PC-3 (cell line): ENCODE data around the gene SYCP3. TPM values are rescaled to one million over a fixed set of nuclear protein-coding genes. Genes with fewer than 3 reads are reported as not detected.

ENCODE experiments used
- ATAC-seq: fragments of 200-7000 bp; cut with Tn5 transposase; 2 replicates; pipeline ENCODE4 v1.9.1; 2020; ENCODE audit warnings: mild to moderate bottlenecking, moderate library complexity
- Bru-seq: library from RNA; stranded (reverse); fragments of 400-500 nt; gene quantifications from one replicate; lab custom pipeline; 2021; lab: Mats Ljungman, UMichigan
- BruChase-seq, 2 experiments: library from RNA; stranded (reverse); fragments of 400-500 nt; gene quantifications; one replicate each; lab custom pipeline; 2021; lab: Mats Ljungman, UMichigan
- BruUV-seq: library from RNA; stranded (reverse); fragments of 400-500 nt; replicated peaks from 2 replicates; lab custom pipeline; 2021; lab: Mats Ljungman, UMichigan
- CTCF ChIA-PET: fragments of 300-600 bp; sonication (Branson Sonifier 250); formaldehyde crosslinking; loops from one replicate; lab custom pipeline; 2022; ENCODE audit warnings: antibody characterized with exemption; lab: Charles Lee
- POLR2A ChIA-PET: fragments of 300-600 bp; sonication (Branson Sonifier 250); formaldehyde crosslinking; loops from one replicate; lab custom pipeline; 2022; ENCODE audit warnings: antibody characterized with exemption; ENCODE audit not compliant: unreplicated experiment; lab: Charles Lee
- DNase-seq: peaks from one replicate; pipeline ENCODE4 v3.0.0-alpha.2; 2015
- H2AFZ ChIP-seq: fragments of 300-600 bp; sonication (generic); 2 replicates; pipeline ENCODE4 v1.6.0; 2016; ENCODE audit warnings: antibody characterized with exemption, low read length
- H3F3A ChIP-seq: fragments of 300-600 bp; sonication (generic); one replicate; pipeline ENCODE4 v1.6.0; 2017; ENCODE audit warnings: antibody characterized with exemption, low read length, control low read depth, mild to moderate bottlenecking; ENCODE audit not compliant: unreplicated experiment
- H3K27ac ChIP-seq: fragments of 300-600 bp; sonication (generic); 2 replicates; pipeline ENCODE4 v1.5.1; 2016; ENCODE audit warnings: mild to moderate bottlenecking, low read length
- H3K27me3 ChIP-seq: fragments of 300-600 bp; sonication (generic); 2 replicates; pipeline ENCODE4 v1.6.1; 2016; ENCODE audit warnings: low read length, mixed read lengths
- H3K36me3 ChIP-seq: fragments of 300-600 bp; sonication (generic); 2 replicates; pipeline ENCODE4 v1.6.1; 2016; ENCODE audit warnings: low read depth, mixed run types, low read length, mixed read lengths
- H3K4me1 ChIP-seq: fragments of 300-600 bp; sonication (generic); 2 replicates; pipeline ENCODE4 v1.5.1; 2016; ENCODE audit warnings: low read length; ENCODE audit not compliant: insufficient read depth
- H3K4me2 ChIP-seq: fragments of 300-600 bp; sonication (generic); 2 replicates; pipeline ENCODE4 v1.6.0; 2016; ENCODE audit warnings: low read length
- H3K4me3 ChIP-seq: fragments of 300-600 bp; sonication (generic); 2 replicates; pipeline ENCODE4 v1.5.1; 2016; ENCODE audit warnings: mild to moderate bottlenecking, low read length, mixed read lengths
- H3K79me2 ChIP-seq: fragments of 300-600 bp; sonication (generic); 2 replicates; pipeline ENCODE4 v1.6.1; 2017; ENCODE audit warnings: low read length, mixed read lengths
- H3K9ac ChIP-seq: fragments of 300-600 bp; sonication (generic); 2 replicates; pipeline ENCODE4 v1.6.0; 2016; ENCODE audit warnings: mild to moderate bottlenecking, low read length
- H3K9me2 ChIP-seq: fragments of 300-600 bp; sonication (generic); replicated peaks from 2 replicates; pipeline ENCODE4 v1.6.1; 2016; ENCODE audit warnings: mixed run types, low read length, mixed read lengths
- H3K9me3 ChIP-seq: fragments of 300-600 bp; sonication (generic); 2 replicates; pipeline ENCODE4 v1.6.1; 2016; ENCODE audit warnings: low read length, mixed read lengths
- H4K20me1 ChIP-seq: fragments of 300-600 bp; sonication (generic); 2 replicates; pipeline ENCODE4 v1.6.1; 2016; ENCODE audit warnings: low read length, mixed read lengths
- CTCF ChIP-seq: fragments of 300-600 bp; sonication (generic); conservative IDR thresholded peaks from 2 replicates; pipeline ENCODE4 v1.5.1; 2017; ENCODE audit warnings: antibody characterized with exemption, low read depth, mild to moderate bottlenecking, low read length
- EZH2 ChIP-seq: fragments of 300-600 bp; sonication (generic); IDR thresholded peaks from one replicate; pipeline ENCODE4 v1.6.1; 2017; ENCODE audit warnings: antibody characterized with exemption, mild to moderate bottlenecking, low read length; ENCODE audit not compliant: unreplicated experiment
- EZH2phosphoT487 ChIP-seq: fragments of 300-600 bp; sonication (generic); IDR thresholded peaks from 2 replicates; pipeline ENCODE4 v1.6.1; 2018; ENCODE audit warnings: mild to moderate bottlenecking, antibody characterized with exemption, low read length, borderline replicate concordance
- intact Hi-C: fragments of 100-400 bp; cut with micrococcal nuclease; formaldehyde crosslinking; loops from 2 replicates; pipeline ENCODE4 v1.9.0; 2023
- long read RNA-seq: library from polyadenylated mRNA; unstranded; transcript quantifications from one replicate; pipeline ENCODE4 v2.0.0, GENCODE V29; 2021; ENCODE audit not compliant: unreplicated experiment
- total RNA-seq: library from RNA; depleted of rRNA; stranded (reverse); fragments of >200 nt; gene quantifications from 2 replicates; pipeline ENCODE4 v1.2.3, GENCODE V29; 2014; rRNA removed

SYCP3 gene
- not detected in 2 replicates for total RNA-seq
- percentile 30 among the genes with signal in this experiment for Bru-seq, nascent RNA
- percentile 47 among the genes with signal in this experiment for BruChase-seq, experiment 1, labeled RNA remaining after a 6-hour chase
- percentile 42 among the genes with signal in this experiment for BruChase-seq, experiment 2, labeled RNA remaining after a 2-hour chase
- long read RNA-seq, partial matches to known transcripts, result 1 of 1 reads
- long read RNA-seq, other reads (novel, unspliced or antisense), result 0 of 1 reads

- intact Hi-C loops, result no loop called here
- Histone ChIP-seq H3K79me2 (no peaks in the 10 kb centered on the region), H3K36me3 (no peaks in the 10 kb centered on the region), H3K9ac (no peak within 1 kb of the TSS), H3F3A (no peaks in the 10 kb centered on the region), H2AFZ (no peak within 1 kb of the TSS), H3K4me1 (no peaks in the 10 kb centered on the region), H4K20me1 (no peaks in the 10 kb centered on the region), H3K4me3 (no peak within 1 kb of the TSS), H3K27me3 (no peaks in the 10 kb centered on the region), H3K9me2 (no peaks in the 10 kb centered on the region), H3K27ac (no peak within 1 kb of the TSS), H3K9me3 (no peaks in the 10 kb centered on the region), H3K4me2 (no peak within 1 kb of the TSS)
- no TSS peak for BruUV-seq
- ChIA-PET POLR2A (no interaction called here), CTCF (no interaction called here)
- DNase-seq, result no peak
- no peak for ATAC-seq
- TF ChIP-seq CTCF (no peak), EZH2 (no peak), EZH2phosphoT487 (no peak)
Observed at GRCh38 chr12:101738920-101739665, at the start of gene SYCP3. TSS of gene SYCP3 (minus strand) at chr12:101739462. CDS start at chr12:101737935, 1,527 bp downstream.

- H3K27me3 ChIP-seq, result no peaks in the 10 kb centered on the region
- H3K4me2 ChIP-seq, result no peak overlapping the region
- no peaks in the 10 kb centered on the region for H3K9me2 ChIP-seq
- intact Hi-C loops, result no loop called here
- no peak overlapping the region for H3K9ac ChIP-seq
- ChIA-PET POLR2A (no interaction called here), CTCF (no interaction called here)
- no peaks in the 10 kb centered on the region for H3K79me2 ChIP-seq
- H3K27ac ChIP-seq, result no peak overlapping the region
- BruUV-seq, result no TSS peak
- no peak overlapping the region for H3K4me3 ChIP-seq
- no peaks in the 10 kb centered on the region; the same call in 1 of the 2 replicates for H3K4me1 ChIP-seq
- no peak for DNase-seq
- no peaks in the 10 kb centered on the region for H4K20me1 ChIP-seq
- H3K9me3 ChIP-seq, result no peaks in the 10 kb centered on the region
- no peak for ATAC-seq
- TF ChIP-seq CTCF, result no peak
- TF ChIP-seq EZH2, result no peak
- TF ChIP-seq EZH2phosphoT487, result no peak
- H2AFZ ChIP-seq, result no peak overlapping the region
- H3F3A ChIP-seq, result no peaks in the 10 kb centered on the region
- H3K36me3 ChIP-seq, result no peaks in the 10 kb centered on the region
Observed at GRCh38 chr12:101785671-101786070, 46.4 kb upstream of the SYCP3 start.

- BruUV-seq, result no TSS peak
- POLR2A ChIA-PET, result no interaction called here
- H3K4me2 ChIP-seq, result no peak overlapping the region
- H3K4me1 ChIP-seq, result no peaks in the 10 kb centered on the region; the same call in 1 of the 2 replicates
- no peaks in the 10 kb centered on the region for H3K9me2 ChIP-seq
- no peak overlapping the region for H3K27ac ChIP-seq
- H2AFZ ChIP-seq, result no peak overlapping the region
- intact Hi-C loops, result no loop called here
- ATAC-seq (no peak), DNase-seq (no peak)
- no peaks in the 10 kb centered on the region for H3K79me2 ChIP-seq
- no peak overlapping the region for H3K9ac ChIP-seq
- H3K36me3 ChIP-seq, result no peaks in the 10 kb centered on the region
- no peaks in the 10 kb centered on the region for H3K9me3 ChIP-seq
- H3F3A ChIP-seq, result no peaks in the 10 kb centered on the region
- no peak overlapping the region for H3K4me3 ChIP-seq
- TF ChIP-seq EZH2phosphoT487 (no peak), CTCF (no peak)
- no peaks in the 10 kb centered on the region for H4K20me1 ChIP-seq
- H3K27me3 ChIP-seq, result no peaks in the 10 kb centered on the region
- CTCF ChIA-PET, result no interaction called here
Observed at GRCh38 chr12:101784376-101784775, 45.1 kb upstream of the SYCP3 start.
